ENCODE results near the gene ATR. TPM values are rescaled to one million over a fixed set of nuclear protein-coding genes. Genes with fewer than 3 reads are reported as not detected.

ATR gene
- total and polyA plus RNA-seq, 2 of the 4 experiments (the other 2 are of a cell fraction) = 9.5 to 28.0 TPM

DNA sequence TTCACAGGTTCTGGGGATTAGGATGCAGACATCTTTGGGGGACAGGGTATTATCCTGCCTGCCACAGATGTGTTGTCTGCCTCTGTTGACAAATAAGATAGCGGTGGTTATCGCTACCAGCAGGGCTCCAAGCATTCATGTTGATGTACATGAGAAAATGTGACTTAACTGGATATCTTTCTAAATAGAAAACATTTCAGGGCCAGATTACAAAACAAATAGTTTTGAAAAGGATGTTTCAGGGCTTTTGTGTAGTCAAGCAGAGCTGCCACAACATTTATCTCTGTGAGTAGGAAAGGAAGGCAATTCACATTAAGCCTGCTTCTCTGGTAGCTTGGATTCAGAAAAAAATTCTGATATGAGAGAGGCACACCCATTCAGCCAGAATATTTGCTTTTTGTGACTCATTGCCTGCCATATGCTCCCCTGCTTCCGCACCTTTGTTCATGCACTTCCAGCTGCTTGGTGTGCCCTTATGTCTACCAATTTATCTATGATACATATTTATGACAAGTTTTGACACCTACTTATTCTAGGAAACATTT, 40.5 kb upstream of the ATR start:
- Histone ChIP-seq H3K18ac (ENCODE audit: low read depth, low read length) (no peak overlapping the region), H3K27me3 (ENCODE audit: control insufficient read depth, insufficient read depth, low read length) (no peaks in the 10 kb centered on the region; the same call in 1 of the 2 replicates), H2BK20ac (ENCODE audit: low read depth, low read length) (no peak overlapping the region), H3K4ac (ENCODE audit: low read depth, low read length) (no peak overlapping the region), H3K4me1 (ENCODE audit: control insufficient read depth, insufficient read depth, low read length) (no peaks in the 10 kb centered on the region), H4K8ac (ENCODE audit: low read depth in 2 of 2, low read length in 2 of 2) (no peak overlapping the region), H4K5ac (ENCODE audit: low read depth, low read length) (no peak overlapping the region), H2AFZ (replicated peaks; ENCODE audit: low read length, poor library complexity) (no peak overlapping the region), H3K9ac (ENCODE audit: low read depth, low read length) (no peak overlapping the region), H2BK120ac (ENCODE audit: low read depth, low read length) (no peak overlapping the region), H2BK15ac (ENCODE audit: low read depth, low read length) (no peak overlapping the region), H3K36me3 (ENCODE audit: control insufficient read depth, insufficient read depth, low read length) (no peaks in the 10 kb centered on the region), H3K4me3 (ENCODE audit: insufficient read depth, low read depth, low read length) (no peak overlapping the region), H3K4me2 (ENCODE audit: low read depth, low read length) (no peak overlapping the region), H3K79me1 (ENCODE audit: low read depth in 1 of 2, low read length in 2 of 2) (no peaks in the 10 kb centered on the region), H2AK5ac (ENCODE audit: low read depth, low read length) (no peak overlapping the region), H3K23ac (ENCODE audit: low read depth, low read length) (no peak overlapping the region), H3K14ac (replicated peaks; ENCODE audit: low read depth, low read length) (no peak overlapping the region), H4K91ac (ENCODE audit: insufficient read depth, low read depth, low read length) (no peak overlapping the region), H3K9me3 (ENCODE audit: control insufficient read depth, insufficient read depth, low read length) (no peaks in the 10 kb centered on the region), H2AK9ac (replicated peaks; ENCODE audit: low read depth, low read length, poor library complexity) (no peak overlapping the region), H3K56ac (ENCODE audit: extremely low read depth, insufficient read depth, low read length) (no peak overlapping the region), H2BK5ac (ENCODE audit: low read depth, low read length, poor library complexity, severe bottlenecking) (no peak overlapping the region), H3K9me1 (ENCODE audit: insufficient read depth, low read length) (no peaks in the 10 kb centered on the region), H4K20me1 (ENCODE audit: insufficient read depth, low read length) (no peaks in the 10 kb centered on the region), H3K27ac (ENCODE audit: insufficient read depth, low read length) (no peak overlapping the region)
- in situ Hi-C loops (cut with MboI; ENCODE audit: low sequenced_read_pairs) (no loop called here), intact Hi-C loops (cut with micrococcal nuclease) (no loop called here), dilution Hi-C loops (cut with HindIII; ENCODE audit: low sequenced_read_pairs, unreplicated experiment) (no loop called here)
- DNase-seq (no peak), ATAC-seq (ENCODE audit: low read depth) (no peak)
- ChIA-PET POLR2A (ENCODE audit: unreplicated experiment) (no interaction called here), CTCF (interaction anchor here (1.1 kb wide), 1 partner anchor 9 kb away, joined by 3 read pairs; no protein-coding TSS in a partner anchor)
- TF ChIP-seq MAZ (IDR thresholded peaks at IDR 0.05; ENCODE audit: borderline replicate concordance, low read depth, low read length) (no peak), USF2 (IDR thresholded peaks at IDR 0.05; ENCODE audit: low read depth, low read length) (no peak)
- no CpG with 5 or more reads among the region's 3 CpGs for WGBS, 2 experiments (ENCODE audit: extremely low coverage in 2 of 2, insufficient read length in 1 of 2)
- BruUV-seq (replicated peaks) = no TSS peak
